CD14-positive monocyte (primary cell): ENCODE results near the gene C1orf74. TPM values are rescaled to one million over a fixed set of nuclear protein-coding genes. Genes with fewer than 3 reads are reported as not detected.
A peak's percentile ranks its signal among the peaks of the same experiment; 100 is the strongest.

ENCODE experiments used
- DNase-seq, 3 donors: peaks; one replicate each; pipeline ENCODE4 v3.0.0-alpha.2; 2011 to 2022
- H2AFZ ChIP-seq: 2 replicates; pipeline ENCODE4 v1.6.0; 2012; ENCODE audit warnings: mild to moderate bottlenecking, low read depth, low read length, inconsistent platforms; ENCODE audit not compliant: insufficient read depth, poor library complexity, severe bottlenecking
- H3K27ac ChIP-seq, 2 donors: 1 replicate in 1 of 2; 2 replicates in 1 of 2; pipeline ENCODE4 v1.5.1; 2012 to 2013; ENCODE audit warnings: low read length in 2 of 2, control low read depth in 1 of 2, inconsistent platforms in 1 of 2, low read depth in 1 of 2, mild to moderate bottlenecking in 1 of 2
- H3K27me3 ChIP-seq, 2 donors: one replicate each; pipeline versions ENCODE4 v1.6.0 to v1.6.1; 2011 to 2013; ENCODE audit warnings: low read length in 2 of 2; ENCODE audit not compliant: control insufficient read depth in 2 of 2, insufficient read depth in 2 of 2
- H3K36me3 ChIP-seq, 2 donors: replicated peaks in 1 of 2; 1 replicate in 1 of 2; 2 replicates in 1 of 2; pipeline versions ENCODE4 v1.5.1 to v1.6.1; 2012 to 2013; ENCODE audit warnings: low read length in 2 of 2, control low read depth in 1 of 2, inconsistent platforms in 1 of 2, mild to moderate bottlenecking in 1 of 2; ENCODE audit not compliant: insufficient read depth in 2 of 2, control insufficient read depth in 1 of 2
- H3K4me1 ChIP-seq, 2 donors: 1 replicate in 1 of 2; 2 replicates in 1 of 2; pipeline versions ENCODE4 v1.5.1 to v1.6.1; 2012 to 2013; ENCODE audit warnings: low read length in 2 of 2, control low read depth in 1 of 2, inconsistent platforms in 1 of 2, mild to moderate bottlenecking in 1 of 2, moderate library complexity in 1 of 2; ENCODE audit not compliant: insufficient read depth in 2 of 2, control insufficient read depth in 1 of 2
- H3K4me2 ChIP-seq: replicated peaks from 2 replicates; pipeline ENCODE3; 2012; ENCODE audit warnings: low read length, moderate library complexity, mild to moderate bottlenecking; ENCODE audit not compliant: poor library complexity, severe bottlenecking; ENCODE audit errors: extremely low read depth
- H3K4me3 ChIP-seq, 3 experiments: fragments of 200-600 bp in 1 of 3; sonication (generic) in 1 of 3; replicated peaks in 1 of 3; 1 replicate in 2 of 3; 2 replicates in 1 of 3; pipeline ENCODE4 v1.5.1; 2011 to 2013; ENCODE audit warnings: low read length in 3 of 3, mild to moderate bottlenecking in 3 of 3, control low read depth in 2 of 3, low read depth in 2 of 3, inconsistent platforms in 1 of 3, moderate library complexity in 1 of 3
- H3K79me2 ChIP-seq: 2 replicates; pipeline ENCODE4 v1.6.0; 2012; ENCODE audit warnings: mild to moderate bottlenecking, control low read depth, inconsistent platforms, low read length, moderate library complexity; ENCODE audit not compliant: insufficient read depth
- H3K9ac ChIP-seq: 2 replicates; pipeline ENCODE4 v1.6.0; 2017; ENCODE audit warnings: low read length, mild to moderate bottlenecking; ENCODE audit not compliant: insufficient read depth, poor library complexity, severe bottlenecking
- H3K9me3 ChIP-seq, 2 donors: replicated peaks in 1 of 2; 1 replicate in 1 of 2; 2 replicates in 1 of 2; pipeline versions ENCODE4 v1.5.1 to v1.6.1; 2012 to 2013; ENCODE audit warnings: low read length in 2 of 2, control low read depth in 1 of 2; ENCODE audit not compliant: control insufficient read depth in 1 of 2, insufficient read depth in 1 of 2
- H4K20me1 ChIP-seq: 2 replicates; pipeline ENCODE4 v1.6.0; 2012; ENCODE audit warnings: mild to moderate bottlenecking, low read length, control low read depth, moderate library complexity; ENCODE audit not compliant: insufficient read depth
- H3K27ac Mint-ChIP-seq, 7 donors: one replicate each; pipeline ENCODE4 v1.8.0; 2020; ENCODE audit warnings: mild to moderate bottlenecking in 7 of 7, mixed read lengths in 7 of 7, moderate library complexity in 6 of 7, inconsistent platforms in 2 of 7
- H3K27me3 Mint-ChIP-seq, 3 donors: one replicate each; pipeline ENCODE4 v1.8.0; 2021 to 2022; ENCODE audit warnings: low read depth in 3 of 3, mild to moderate bottlenecking in 3 of 3, mixed read lengths in 3 of 3, moderate library complexity in 3 of 3, inconsistent platforms in 1 of 3
- H3K36me3 Mint-ChIP-seq, 2 donors: one replicate each; pipeline ENCODE4 v1.8.0; 2020; ENCODE audit warnings: mixed read lengths in 2 of 2, inconsistent platforms in 1 of 2, mild to moderate bottlenecking in 1 of 2
- H3K4me1 Mint-ChIP-seq: one replicate; pipeline ENCODE4 v1.8.0; 2020; ENCODE audit warnings: mild to moderate bottlenecking, mixed read lengths
- H3K4me3 Mint-ChIP-seq, 2 donors: one replicate each; pipeline ENCODE4 v1.8.0; 2020; ENCODE audit warnings: mild to moderate bottlenecking in 2 of 2, mixed read lengths in 2 of 2, moderate library complexity in 1 of 2
- H3K9me3 Mint-ChIP-seq, 7 donors: one replicate each; pipeline ENCODE4 v1.8.0; 2020 to 2022; ENCODE audit warnings: mixed read lengths in 7 of 7, mild to moderate bottlenecking in 6 of 7, moderate library complexity in 6 of 7, inconsistent platforms in 2 of 7
- CTCF ChIP-seq: fragments of 200-600 bp; IDR thresholded peaks from one replicate; pipeline ENCODE4 v1.8.0; 2022; ENCODE audit warnings: antibody characterized with exemption, mild to moderate bottlenecking
- WGBS: methylation state at CpG from one replicate; pipeline ENCODE4 v1.1.5; 2013; ENCODE audit warnings: missing lambda C conversion rate; ENCODE audit not compliant: insufficient coverage; 5-methylcytosine and 5-hydroxymethylcytosine counted together
- intact Hi-C, 2 donors: fragments of 100-400 bp; cut with micrococcal nuclease; formaldehyde crosslinking; loops; one replicate each; pipeline versions ENCODE4 v1.15.0 to v1.15.1; 2023
- polyA plus RNA-seq, 3 donors: library from polyadenylated mRNA; depleted of rRNA in 1 of 3; unstranded in 2 of 3; stranded (reverse) in 1 of 3; fragments of 300-500 nt in 2 of 3; fragments of >200 nt in 1 of 3; fragmentation: Illumina TruSeq in 2 of 3; gene quantifications; 1 replicate in 2 of 3; 2 replicates in 1 of 3; pipeline ENCODE4 v1.2.3, GENCODE V29; 2012 to 2021

C1orf74 gene
- polyA plus RNA-seq, 3 donors: 0.07 to 0.47 (median 0.19) TPM

- 80% methylated on average over 2 of the region's 4 CpGs for WGBS
- Mint-ChIP-seq H3K4me3 (no peak overlapping the region), H3K4me1 (peaks cover 49% of the 10 kb centered on the region), H3K36me3 (no peaks in the 10 kb centered on the region), H3K9me3 (no peaks in the 10 kb centered on the region), H3K27ac (peak overlapping the region; percentile 48 to 93 (median 83)), H3K27me3 (peaks cover 0 to 1% (median 0%) of the 10 kb centered on the region in 3 donors)
- intact Hi-C loops: loop anchor here (5.0 to 10.0 kb wide), 2 partner anchors 54 to 171 kb away; no protein-coding TSS in a partner anchor
- Histone ChIP-seq H3K27ac (peak overlapping the region in 1 of 2 donors; percentile 63), H3K36me3 (no peaks in the 10 kb centered on the region), H3K4me1 (peaks cover 54 to 56% of the 10 kb centered on the region in 2 donors), H4K20me1 (no peaks in the 10 kb centered on the region), H3K79me2 (no peaks in the 10 kb centered on the region), H2AFZ (peak overlapping the region; percentile 71), H3K4me3 (no peak overlapping the region), H3K9me3 (no peaks in the 10 kb centered on the region), H3K27me3 (no peaks in the 10 kb centered on the region), H3K9ac (no peak overlapping the region), H3K4me2 (no peak overlapping the region)
- TF ChIP-seq CTCF: no peak
- DNase-seq: no peak
These were observed 35.7 kb downstream of the C1orf74 start for GRCh38 chr1:209748620-209749019.

- no peaks in the 10 kb centered on the region for H3K36me3 Mint-ChIP-seq
- Histone ChIP-seq H3K27me3 (no peaks in the 10 kb centered on the region), H4K20me1 (no peaks in the 10 kb centered on the region), H3K9me3 (no peaks in the 10 kb centered on the region), H3K4me1 (peaks cover 50 to 51% of the 10 kb centered on the region in 2 donors), H3K36me3 (no peaks in the 10 kb centered on the region), H3K4me2 (peak overlapping the region; percentile 70), H3K27ac (peak overlapping the region; percentile 15 to 63), H3K9ac (no peak overlapping the region), H3K79me2 (no peaks in the 10 kb centered on the region), H2AFZ (peak overlapping the region; percentile 71), H3K4me3 (peak overlapping the region; percentile 9 to 65 (median 24))
- intact Hi-C loops: loop anchor here (5.0 to 10.0 kb wide), 2 partner anchors 53 to 170 kb away; no protein-coding TSS in a partner anchor
- H3K27ac Mint-ChIP-seq: peak overlapping the region; percentile 48 to 93 (median 89)
- WGBS: 15% methylated on average over 37 of the region's 37 CpGs
- TF ChIP-seq CTCF: peak; percentile 93
- DNase-seq: peak; percentile 96 to 99 (median 97)
- H3K4me3 Mint-ChIP-seq: peak overlapping the region; percentile 62 to 85
- no peaks in the 10 kb centered on the region for H3K9me3 Mint-ChIP-seq
- H3K4me1 Mint-ChIP-seq: peaks cover 45% of the 10 kb centered on the region
- peaks cover 0 to 6% (median 0%) of the 10 kb centered on the region in 3 donors for H3K27me3 Mint-ChIP-seq
These were observed 36.6 kb downstream of the C1orf74 start for GRCh38 chr1:209747580-209748262.
